ENCODE measurements around the gene NPR1.
A peak's percentile ranks its signal among the peaks of the same experiment; 100 is the strongest.

Gene NPR1

DNA sequence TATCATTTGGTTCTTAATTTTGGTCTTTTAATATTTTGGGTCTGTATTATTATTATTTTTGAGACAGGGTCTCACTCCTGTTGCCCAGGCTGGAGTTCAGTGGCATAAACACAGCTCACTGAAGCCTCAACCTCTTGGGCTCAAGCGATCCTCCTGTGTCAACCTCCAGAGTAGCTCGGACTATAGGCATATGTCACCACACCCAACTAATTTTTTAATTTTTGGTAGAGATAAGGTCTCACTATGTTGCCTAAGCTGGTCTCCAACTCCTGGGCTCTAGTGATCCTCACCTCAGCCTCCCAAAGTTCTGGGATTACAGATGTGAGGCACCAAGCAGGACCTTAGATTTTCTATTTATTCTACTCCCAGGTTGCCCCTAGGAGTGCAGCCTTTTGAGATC, 5.0 kb upstream of the NPR1 start:
- TF ChIP-seq, protein P1, sequence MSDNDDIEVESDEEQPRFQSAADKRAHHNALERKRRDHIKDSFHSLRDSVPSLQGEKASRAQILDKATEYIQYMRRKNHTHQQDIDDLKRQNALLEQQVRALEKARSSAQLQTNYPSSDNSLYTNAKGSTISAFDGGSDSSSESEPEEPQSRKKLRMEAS (IDR thresholded peaks at IDR 0.05; ENCODE audit: low read depth, low read length) = no peak
- TF ChIP-seq MYC (IDR thresholded peaks at IDR 0.05; ENCODE audit: low read depth, low read length) = no peak
- no peak for DNase-seq (ENCODE audit: low read depth)
- no peak overlapping the region for H3K4me3 ChIP-seq (ENCODE audit: low read depth, low read length)

DNA sequence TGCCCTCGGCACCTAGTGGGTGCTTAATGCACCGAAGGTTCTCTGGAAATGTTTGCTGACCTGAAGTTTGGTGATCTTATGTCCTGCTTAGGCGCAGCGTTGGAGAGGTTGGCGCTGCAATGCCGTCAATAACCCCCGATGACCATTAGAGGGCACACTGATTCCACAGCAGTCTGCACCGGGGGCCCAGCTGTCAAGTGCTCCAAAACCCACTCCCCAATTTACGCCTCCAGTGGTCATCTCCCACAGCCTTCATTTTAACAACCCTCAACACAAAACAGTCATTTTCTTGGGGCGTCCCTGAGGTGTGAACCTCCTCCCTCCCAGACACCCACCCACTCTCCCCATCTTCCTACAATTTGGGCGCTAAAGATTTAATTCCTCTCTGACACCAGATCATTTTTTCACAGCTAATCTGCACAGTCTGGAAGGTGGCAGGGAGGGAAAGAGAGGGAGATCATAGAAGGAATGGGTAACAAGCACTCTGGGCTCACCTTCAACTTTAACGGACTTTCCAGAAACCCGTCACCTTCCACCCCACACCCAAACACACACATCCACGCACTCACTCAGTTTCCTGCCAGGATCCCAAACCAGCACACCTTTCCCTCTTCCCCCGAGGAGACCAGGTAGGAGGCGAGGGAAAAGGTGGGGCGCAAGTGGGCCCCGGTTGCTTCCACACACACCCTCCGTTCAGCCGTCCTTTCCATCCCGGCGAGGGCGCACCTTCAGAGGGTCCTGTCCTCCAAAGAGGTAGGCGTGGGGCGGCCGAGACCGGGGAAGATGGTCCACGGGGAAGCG, 570 bp upstream of the NPR1 start:
- peak; percentile 74 for DNase-seq (ENCODE audit: low read depth)
- TF ChIP-seq, protein P1 (IDR thresholded peaks at IDR 0.05; ENCODE audit: low read depth, low read length) = no peak
- peak; percentile 13; the same call in 1 of the 2 replicates for TF ChIP-seq MYC (IDR thresholded peaks at IDR 0.05; ENCODE audit: low read depth, low read length)
- TF ChIP-seq POLR2A (IDR thresholded peaks at IDR 0.05; ENCODE audit: extremely low read depth, insufficient read length) = no peak
- TF ChIP-seq, protein P2, sequence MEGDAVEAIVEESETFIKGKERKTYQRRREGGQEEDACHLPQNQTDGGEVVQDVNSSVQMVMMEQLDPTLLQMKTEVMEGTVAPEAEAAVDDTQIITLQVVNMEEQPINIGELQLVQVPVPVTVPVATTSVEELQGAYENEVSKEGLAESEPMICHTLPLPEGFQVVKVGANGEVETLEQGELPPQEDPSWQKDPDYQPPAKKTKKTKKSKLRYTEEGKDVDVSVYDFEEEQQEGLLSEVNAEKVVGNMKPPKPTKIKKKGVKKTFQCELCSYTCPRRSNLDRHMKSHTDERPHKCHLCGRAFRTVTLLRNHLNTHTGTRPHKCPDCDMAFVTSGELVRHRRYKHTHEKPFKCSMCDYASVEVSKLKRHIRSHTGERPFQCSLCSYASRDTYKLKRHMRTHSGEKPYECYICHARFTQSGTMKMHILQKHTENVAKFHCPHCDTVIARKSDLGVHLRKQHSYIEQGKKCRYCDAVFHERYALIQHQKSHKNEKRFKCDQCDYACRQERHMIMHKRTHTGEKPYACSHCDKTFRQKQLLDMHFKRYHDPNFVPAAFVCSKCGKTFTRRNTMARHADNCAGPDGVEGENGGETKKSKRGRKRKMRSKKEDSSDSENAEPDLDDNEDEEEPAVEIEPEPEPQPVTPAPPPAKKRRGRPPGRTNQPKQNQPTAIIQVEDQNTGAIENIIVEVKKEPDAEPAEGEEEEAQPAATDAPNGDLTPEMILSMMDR (IDR thresholded peaks at IDR 0.05; ENCODE audit: low read depth, low read length) = peak; percentile 78
- H3K4me3 ChIP-seq (ENCODE audit: low read depth, low read length) = no peak overlapping the region

DNA sequence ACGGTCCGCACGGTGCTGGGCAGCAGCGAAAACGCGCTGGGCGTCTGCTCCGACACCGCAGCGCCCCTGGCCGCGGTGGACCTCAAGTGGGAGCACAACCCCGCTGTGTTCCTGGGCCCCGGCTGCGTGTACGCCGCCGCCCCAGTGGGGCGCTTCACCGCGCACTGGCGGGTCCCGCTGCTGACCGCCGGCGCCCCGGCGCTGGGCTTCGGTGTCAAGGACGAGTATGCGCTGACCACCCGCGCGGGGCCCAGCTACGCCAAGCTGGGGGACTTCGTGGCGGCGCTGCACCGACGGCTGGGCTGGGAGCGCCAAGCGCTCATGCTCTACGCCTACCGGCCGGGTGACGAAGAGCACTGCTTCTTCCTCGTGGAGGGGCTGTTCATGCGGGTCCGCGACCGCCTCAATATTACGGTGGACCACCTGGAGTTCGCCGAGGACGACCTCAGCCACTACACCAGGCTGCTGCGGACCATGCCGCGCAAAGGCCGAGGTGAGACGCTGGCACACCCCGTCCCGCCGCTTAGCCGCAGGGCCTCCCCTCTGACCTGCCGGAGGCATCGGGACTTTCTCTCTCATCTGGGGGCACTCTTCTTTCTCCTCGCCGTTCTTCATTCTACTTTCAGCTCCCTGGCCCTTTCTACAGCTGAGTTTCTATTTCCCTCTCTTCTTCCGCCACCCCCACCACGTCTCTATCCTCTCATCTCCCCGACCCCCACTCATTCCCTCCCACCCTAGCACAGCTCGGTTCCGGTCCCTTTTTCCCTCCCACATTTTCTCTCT, 1.0 kb downstream of the NPR1 start:
- no peak for DNase-seq (ENCODE audit: low read depth)
- TF ChIP-seq, protein P1 (IDR thresholded peaks at IDR 0.05; ENCODE audit: low read depth, low read length) = no peak
- TF ChIP-seq MYC (IDR thresholded peaks at IDR 0.05; ENCODE audit: low read depth, low read length) = no peak
- no peak for TF ChIP-seq POLR2A (IDR thresholded peaks at IDR 0.05; ENCODE audit: extremely low read depth, insufficient read length)
- TF ChIP-seq, protein P2 (IDR thresholded peaks at IDR 0.05; ENCODE audit: low read depth, low read length) = no peak
- H3K4me3 ChIP-seq (ENCODE audit: low read depth, low read length) = no peak overlapping the region

DNA sequence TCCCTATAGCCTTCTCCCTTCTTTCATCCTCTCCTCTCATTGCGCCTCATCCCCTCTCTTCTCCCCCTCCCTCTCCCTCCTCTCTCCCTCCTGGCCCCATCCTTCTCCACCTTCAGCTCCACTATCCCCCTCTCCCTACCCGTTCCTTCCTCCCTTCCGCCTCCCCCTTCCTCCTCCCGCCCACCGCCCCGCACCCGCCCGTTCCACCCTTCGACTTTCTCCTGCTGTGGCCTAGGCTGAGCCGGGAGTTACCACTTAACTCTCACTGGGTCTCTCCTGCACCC, 1.6 kb downstream of the NPR1 start:
- H3K4me3 ChIP-seq (ENCODE audit: low read depth, low read length) = no peak overlapping the region
- TF ChIP-seq, protein P2 (IDR thresholded peaks at IDR 0.05; ENCODE audit: low read depth, low read length) = no peak
- no peak for TF ChIP-seq MYC (IDR thresholded peaks at IDR 0.05; ENCODE audit: low read depth, low read length)
- TF ChIP-seq, protein P1 (IDR thresholded peaks at IDR 0.05; ENCODE audit: low read depth, low read length) = no peak
- DNase-seq (ENCODE audit: low read depth) = no peak

DNA sequence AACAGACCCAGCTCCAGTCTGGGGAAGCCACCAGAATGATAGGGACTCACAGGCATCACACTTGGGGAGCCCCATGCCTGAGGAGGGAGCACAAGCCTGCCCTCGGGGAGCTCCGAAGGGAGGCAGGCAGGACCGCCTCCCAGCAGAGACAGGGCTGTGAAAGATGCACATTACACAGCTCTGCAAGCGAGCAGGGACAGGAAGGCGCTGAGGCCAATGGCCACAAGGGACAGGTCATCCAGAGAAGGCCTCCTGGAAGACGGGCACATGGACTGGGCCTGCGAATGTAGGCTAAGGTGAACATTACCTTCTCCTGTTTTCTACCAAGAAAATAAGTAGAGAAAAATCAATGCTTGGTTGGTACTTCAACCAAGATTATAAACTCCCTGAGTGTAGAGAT, 4.2 kb downstream of the NPR1 start:
- no peak overlapping the region for H3K4me3 ChIP-seq (ENCODE audit: low read depth, low read length)
- DNase-seq (ENCODE audit: low read depth) = no peak
- TF ChIP-seq, protein P1 (IDR thresholded peaks at IDR 0.05; ENCODE audit: low read depth, low read length) = no peak
- TF ChIP-seq POLR2A (IDR thresholded peaks at IDR 0.05; ENCODE audit: extremely low read depth, insufficient read length) = no peak

DNA sequence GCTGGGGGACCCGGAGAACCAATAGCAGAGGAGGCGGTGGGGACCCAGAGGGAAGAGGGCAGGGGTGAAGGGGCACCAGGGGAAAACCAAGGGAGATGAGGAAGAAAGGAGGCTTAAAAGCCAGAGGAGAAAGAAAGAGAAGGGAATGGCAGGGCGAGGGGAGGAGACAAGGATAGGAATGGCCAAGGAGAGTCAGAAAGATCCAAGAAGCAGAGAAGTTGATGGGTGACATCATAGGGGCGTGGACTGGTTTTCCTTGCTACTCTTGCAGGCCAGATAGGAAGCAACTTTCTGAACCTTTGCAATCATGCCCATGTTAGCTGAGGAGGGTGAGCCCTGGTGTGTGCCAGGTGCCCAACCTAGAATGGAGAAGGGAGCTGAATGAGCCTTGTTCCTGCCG, 5.4 kb downstream of the NPR1 start:
- DNase-seq (ENCODE audit: low read depth) = no peak
- H3K4me3 ChIP-seq (ENCODE audit: low read depth, low read length) = no peak overlapping the region
- TF ChIP-seq, protein P1 (IDR thresholded peaks at IDR 0.05; ENCODE audit: low read depth, low read length) = no peak
- TF ChIP-seq, protein P2 (IDR thresholded peaks at IDR 0.05; ENCODE audit: low read depth, low read length) = no peak
- no peak for TF ChIP-seq POLR2A (IDR thresholded peaks at IDR 0.05; ENCODE audit: extremely low read depth, insufficient read length)
- TF ChIP-seq MYC (IDR thresholded peaks at IDR 0.05; ENCODE audit: low read depth, low read length) = no peak

All from NB4 (cell line).